HG03159 (cell line): ENCODE data around the gene EGLN1.

Source experiments
- ATAC-seq: cut with Tn5 transposase; IDR thresholded peaks from one replicate; pipeline ENCODE4 v1.9.1; 2021; ENCODE audit warnings: mild to moderate bottlenecking, moderate library complexity; ENCODE audit not compliant: unreplicated experiment

EGLN1 gene

DNA sequence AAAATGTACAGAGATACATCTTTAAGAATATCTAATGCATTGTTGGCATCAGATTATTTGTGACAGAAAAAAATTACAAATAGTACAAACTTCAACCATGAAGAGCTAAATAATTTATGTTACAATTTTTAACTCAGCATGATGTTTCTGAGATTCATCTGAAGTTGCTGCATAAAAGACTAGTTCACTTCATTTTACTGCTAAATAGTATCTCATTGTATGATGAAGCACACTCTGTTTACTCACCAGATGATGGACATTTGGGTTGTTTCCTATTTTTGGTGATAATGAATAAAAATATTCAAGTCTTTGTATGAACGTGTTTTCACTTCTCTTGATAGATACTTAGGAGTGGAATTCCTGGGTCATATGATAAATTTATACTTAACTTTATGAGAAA lies 20.6 kb downstream of the EGLN1 start:
- no peak for ATAC-seq

DNA sequence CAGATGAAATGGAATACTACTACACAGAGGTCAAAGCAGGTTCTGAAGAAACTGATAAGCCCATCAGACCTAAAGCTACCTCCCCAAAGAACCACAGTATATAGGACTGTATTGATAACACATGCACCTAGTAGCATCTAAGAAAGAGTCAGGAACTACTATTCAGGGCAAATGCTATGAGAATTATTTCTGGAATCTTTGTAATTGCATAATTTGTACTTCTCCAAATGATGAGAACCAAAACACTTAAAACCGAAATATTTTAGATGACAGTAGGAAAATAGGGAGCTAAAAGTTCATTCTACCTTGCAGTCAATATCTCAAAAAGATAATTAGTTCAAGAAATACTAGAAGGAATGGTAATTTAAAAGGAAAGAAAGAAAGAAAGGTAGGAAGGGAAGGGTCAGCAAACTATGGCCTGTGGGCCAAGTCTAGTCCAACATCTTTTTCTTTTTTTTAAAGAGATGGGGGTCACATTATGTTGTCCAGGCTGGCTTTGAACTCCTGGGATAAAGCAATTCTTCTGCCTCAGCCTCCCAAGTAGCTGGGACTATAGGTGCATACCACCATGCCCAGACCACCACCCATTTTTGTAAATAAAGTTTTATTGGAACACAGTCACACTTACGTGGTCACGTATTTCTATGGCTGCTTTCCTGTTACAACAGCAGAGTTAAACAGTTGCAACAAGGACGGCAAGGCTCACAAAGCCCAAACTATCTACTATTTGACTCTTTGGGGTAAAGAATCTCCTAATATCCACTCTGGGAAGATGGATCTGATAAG lies 24.0 kb downstream of the EGLN1 start:
- no peak for ATAC-seq

DNA sequence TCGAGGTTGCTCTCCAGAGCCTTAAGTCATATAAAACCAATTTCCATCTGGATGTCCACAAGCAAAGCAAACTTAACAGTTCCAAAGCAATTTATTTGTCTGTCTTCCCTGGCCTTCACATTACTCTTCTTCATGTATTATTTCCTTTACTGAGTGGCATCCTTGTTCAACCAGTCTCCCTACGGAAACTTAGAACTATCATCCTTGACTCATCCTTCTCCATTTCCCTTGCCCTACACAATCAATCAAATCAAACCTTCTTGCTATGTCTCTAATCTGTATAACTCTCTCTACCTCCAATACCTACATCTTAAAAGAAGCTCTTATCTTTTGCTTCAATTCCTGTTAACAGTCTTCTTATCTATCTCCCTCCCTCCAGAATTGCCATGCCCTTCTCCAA lies 25.4 kb downstream of the EGLN1 start:
- no peak for ATAC-seq

DNA sequence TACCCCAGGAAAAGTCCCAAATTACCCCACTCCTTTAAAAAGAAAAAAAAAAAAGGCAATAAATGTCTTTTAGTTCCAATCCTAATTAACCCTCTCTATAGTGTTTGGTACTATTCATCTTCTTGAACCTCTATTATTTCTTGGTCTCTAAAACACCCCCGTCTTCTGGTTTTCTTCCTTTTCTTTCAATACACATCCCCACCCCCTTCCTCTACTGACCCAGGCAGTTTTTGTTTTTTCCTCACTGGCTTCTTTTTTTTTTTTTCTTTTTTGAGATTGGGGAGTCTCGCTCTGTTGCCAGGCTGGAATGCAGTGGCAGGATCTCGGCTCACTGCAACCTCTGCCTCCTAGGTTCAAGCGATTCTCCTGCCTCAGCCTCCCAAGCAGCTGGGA lies 26.1 kb downstream of the EGLN1 start:
- ATAC-seq, result no peak

DNA sequence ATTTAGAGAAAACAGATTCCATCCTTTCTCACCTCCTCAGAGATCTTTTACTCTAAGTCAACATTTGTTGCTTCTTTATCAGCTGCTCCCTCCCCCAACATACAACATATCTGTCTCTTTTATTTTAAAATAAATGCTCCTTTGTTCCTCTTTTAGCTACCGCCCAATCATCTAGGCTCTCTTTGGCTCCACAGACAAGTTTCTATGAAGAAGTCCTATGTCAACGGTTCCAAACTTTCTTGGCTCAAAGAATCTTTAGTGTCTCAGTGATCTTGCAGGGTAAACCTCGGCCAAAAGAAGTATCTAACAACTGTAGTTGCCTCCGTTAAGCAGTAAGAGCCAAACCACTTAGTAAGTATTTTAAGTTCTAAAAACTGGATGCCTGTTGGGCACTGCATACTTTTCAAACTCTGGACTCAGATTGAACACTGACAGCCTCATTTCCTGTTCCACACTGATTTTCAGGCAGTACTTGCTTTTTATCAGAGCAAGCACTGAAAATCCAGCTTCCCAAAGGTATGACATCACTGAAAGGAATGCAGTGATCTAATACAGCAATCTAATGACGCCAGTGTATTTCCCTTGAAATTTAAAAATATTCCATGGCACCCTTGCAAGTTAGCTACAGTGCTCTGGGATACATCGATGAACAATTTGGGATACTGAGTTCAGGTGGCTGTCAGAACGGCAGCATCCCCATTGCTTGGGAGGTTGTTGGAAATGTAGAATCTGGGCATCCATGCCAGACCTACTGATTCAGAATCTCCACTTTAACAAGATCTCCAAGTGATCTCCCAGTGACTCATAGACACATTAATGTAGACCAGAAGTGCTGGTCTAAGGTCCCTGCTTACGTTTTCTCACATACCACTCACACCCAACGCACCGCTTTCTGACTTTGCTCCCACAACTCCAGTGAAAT lies 26.8 kb downstream of the EGLN1 start:
- ATAC-seq, result no peak

DNA sequence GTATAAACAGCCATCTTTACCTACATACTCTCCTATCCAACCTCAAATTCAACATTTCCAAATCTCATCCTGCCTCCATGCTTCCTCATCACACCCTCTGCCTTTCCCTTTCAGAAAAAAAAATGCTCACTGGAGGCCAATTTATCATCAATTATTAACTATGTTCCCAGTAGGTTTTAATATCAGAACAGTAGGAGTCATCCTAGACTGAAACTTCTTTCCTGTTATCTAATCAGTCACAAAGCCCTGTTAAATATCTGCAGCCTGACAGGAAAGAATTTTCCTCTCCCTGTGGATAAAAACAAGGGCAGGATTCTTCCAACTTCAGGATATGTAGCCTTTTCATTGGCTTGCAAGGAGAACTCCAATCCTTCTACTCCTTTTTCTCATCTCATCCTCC lies 28.4 kb downstream of the EGLN1 start:
- ATAC-seq, result no peak

DNA sequence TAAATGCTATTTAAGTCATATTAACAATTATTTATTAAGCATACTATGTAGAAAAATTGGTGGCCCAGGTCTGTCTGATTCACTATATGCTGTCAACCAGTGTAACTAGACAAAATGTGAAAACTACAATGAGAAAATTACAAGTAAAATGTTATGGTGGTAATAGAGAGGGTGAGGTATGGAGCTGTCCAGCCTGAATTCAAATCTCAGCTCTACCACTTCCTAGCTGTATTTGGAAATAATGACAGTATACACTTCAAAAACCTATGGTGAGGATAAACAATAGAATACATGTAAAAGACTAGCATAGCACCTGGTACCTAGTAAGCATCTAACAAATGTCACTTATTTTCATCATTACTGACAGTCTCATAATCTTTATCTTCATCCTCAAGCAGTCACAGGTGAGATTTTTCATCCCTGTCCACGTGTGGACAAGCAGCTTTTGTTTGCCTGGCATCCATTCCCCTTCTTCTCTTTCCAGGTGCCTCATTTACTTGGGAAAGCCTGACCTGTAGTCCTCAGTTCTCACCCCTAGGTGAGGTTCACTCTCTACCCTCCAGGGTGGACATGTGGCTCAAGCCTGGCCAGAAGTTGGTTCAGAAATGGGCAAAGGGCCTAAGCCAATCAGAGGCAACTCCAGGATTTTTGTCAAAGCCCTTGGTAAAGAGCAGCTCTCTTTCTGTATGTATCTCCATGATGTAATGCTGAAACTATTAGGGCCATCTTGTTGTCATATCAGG lies 29.5 kb downstream of the EGLN1 start:
- ATAC-seq, result no peak

DNA sequence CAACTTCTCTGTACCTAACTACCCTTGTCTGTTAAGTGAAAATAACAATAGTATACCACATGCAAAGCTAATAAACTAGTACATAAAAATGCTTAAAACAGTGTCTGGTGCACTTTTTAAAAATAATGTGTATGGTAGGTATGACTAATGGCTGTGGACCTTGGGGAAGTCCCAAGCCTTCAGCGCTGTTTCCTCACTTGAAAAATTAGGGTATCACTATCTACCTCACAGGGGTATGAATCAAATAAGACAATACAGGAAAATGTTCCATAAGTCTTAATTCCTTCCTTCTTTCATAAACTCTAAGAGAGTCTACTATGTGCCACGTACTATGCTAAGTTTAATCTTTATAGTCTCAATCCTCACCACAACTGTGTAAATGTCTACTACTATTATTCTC lies 32.0 kb downstream of the EGLN1 start:
- ATAC-seq, result no peak

DNA sequence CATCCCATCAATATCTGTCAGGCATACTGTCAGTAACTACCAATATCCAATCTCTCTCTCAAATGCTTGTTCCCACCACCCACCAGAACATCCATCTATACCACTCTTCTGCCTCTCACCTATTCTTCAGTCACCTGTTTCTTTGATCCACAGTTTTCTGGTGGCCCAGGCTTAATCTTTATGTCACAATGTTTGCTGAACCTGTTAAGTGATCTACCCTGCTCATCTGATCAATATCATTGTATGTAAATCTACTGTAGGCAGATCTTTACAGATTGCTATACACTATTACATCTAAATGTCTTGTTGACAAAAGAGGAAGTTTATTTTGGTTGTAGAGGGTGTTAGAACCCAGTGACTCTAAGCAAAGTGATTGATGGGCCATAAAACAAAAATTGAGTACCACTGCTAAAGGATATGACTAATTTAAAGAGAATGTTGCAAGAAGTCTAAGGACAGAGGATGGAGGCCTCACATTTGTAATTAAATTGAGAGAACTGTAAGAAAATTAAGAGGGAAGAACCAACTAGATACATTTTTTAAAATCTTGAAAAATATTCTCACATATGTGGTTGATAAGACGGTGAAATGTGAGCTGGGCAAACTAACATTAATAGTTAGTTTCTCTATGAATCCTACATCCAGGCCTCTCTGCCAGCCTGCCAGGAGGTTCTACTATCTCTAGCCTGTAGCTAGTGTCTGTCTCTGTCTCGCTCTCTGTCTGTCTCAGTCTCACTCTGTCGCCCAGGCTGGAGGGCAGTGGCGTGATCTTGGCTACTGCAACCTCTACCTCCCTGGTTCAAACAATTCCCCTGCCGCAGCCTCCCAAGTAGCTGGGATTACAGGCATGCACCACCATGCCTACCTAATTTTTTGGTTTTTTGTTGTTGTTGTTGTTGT lies 34.1 kb downstream of the EGLN1 start:
- no peak for ATAC-seq

DNA sequence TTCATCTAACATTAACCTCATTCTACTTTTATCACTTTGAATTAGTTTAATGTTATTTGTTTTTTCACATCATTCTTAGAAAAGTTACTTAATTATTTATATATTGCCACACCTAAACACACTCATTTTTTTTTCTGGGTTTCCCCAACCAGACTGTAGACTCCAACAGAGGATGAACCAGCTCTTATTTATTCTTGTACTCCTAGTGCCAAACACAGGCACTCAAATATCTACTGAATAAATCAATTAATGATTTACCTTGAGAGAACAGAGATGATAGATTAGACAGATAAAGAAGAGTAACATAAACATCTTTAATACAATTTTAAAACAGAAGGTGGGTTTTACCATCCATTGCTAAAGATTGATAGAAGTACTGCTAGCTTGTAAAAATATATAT lies 35.6 kb downstream of the EGLN1 start:
- ATAC-seq, result no peak

DNA sequence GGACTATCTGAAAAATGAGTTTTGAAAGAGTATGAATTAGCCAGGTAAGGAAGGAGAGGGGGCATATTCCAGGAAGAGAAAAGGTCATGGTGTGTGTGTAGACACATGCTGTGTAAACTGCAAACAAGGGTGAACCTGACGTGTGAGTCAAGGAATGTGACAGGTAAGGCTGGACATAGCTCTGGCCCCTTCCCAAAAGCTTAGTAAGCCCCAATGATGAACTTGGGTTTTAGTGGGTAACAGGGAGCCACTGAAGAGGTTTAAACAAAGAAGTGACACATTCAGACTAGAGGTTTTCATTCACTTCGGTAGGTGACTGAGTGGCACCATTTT lies 36.7 kb downstream of the EGLN1 start:
- no peak for ATAC-seq

DNA sequence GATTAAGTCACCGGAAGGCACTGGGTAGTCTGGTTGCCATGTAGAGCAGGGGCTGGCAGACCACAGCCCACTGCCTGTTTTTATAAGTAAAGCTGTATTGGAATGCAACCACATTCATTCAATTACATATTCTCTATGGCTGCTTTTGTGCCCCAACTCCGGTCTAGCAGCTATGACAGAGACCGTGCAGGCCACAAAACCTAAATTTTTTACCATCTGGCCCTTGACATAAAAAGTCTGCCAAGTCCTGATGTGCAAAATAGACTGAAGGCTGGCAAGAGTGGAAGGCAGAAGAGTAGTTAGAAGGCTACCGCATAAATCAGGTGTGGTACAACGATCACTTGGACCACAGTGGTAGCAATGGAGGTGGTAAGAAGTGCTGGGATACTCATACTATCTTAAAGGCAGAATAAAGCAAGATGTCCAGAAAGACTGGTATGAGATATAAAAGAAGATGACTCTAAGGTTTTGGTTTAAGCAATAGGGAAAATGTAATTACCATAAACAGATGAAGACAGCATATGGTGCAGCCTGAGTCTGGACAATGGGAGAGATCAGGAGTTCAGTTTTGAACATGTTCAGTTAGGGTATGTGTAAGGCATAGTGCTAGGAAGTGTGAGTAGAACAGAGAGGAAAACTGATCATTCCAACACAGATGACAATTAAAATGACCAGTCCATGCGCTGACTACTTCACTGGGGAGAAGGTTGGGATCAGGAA lies 37.2 kb downstream of the EGLN1 start:
- ATAC-seq, result no peak

DNA sequence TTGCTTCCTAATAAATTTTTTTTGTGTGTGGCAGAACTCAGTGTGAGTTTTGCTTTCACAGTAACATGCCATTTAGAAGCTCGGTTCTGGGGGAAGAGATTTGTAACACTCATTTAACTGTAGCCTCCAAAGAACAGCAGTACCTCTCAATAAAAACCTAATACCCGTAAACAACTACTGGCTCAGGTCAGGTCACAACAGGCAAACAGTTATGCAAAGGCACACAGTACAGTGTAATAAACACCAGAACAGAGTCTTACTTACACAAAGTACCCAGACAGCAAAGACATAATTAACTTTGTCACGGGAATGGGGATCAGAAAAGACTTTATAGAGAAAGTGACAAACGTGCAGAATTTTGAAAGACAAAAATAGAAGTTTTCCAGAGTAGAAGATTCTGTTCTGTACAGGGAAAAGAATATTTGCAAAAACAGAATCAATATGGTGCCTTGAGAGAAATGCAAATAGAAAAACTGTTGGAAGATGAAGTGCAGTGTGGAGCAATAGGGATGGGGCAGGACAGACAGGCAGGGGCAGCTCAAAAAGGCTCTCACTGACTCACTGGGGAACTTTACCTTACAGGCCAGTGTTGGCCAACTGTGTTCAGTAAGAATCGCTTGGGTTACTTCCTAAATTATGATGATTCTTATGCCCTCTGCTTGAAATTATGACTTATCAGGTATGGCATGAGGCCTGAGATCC lies 38.8 kb downstream of the EGLN1 start:
- no peak for ATAC-seq

DNA sequence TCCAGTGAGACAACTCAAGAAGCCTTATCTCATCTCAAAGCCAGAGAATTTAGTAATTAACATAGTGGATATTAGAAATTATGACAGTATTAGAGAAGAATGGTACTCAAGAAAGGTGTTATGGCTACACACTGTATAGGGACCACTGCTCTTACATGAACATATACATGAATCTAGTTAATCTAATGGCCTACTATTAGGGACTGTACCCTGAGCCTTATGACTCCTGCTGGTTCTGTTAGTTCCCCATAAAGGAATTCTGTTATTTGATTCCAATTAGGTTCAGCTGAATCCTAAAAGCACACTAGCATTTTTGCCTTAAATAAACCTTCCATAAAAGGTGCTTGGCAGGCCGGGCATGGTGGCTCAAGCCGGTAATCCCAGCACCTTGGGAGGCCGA lies 39.7 kb downstream of the EGLN1 start:
- no peak for ATAC-seq

DNA sequence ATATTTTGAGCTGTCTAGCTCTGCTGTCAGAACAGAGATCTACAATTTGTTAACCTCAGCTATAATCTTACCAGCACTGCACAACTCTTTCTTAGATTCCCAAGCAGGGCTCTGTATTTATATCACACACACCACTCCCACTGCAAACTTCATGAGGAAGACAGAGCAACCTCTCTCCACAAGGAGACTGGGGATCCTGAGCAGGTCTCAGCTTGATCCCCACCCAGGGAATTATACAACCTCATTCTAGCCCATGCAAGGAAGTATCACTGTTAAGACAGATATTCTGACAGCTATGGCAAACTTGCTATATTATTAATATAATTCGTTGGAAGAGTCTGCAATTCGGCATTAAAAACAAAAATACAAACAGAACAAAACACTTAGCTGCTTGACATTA lies 40.4 kb downstream of the EGLN1 start:
- ATAC-seq, result no peak

DNA sequence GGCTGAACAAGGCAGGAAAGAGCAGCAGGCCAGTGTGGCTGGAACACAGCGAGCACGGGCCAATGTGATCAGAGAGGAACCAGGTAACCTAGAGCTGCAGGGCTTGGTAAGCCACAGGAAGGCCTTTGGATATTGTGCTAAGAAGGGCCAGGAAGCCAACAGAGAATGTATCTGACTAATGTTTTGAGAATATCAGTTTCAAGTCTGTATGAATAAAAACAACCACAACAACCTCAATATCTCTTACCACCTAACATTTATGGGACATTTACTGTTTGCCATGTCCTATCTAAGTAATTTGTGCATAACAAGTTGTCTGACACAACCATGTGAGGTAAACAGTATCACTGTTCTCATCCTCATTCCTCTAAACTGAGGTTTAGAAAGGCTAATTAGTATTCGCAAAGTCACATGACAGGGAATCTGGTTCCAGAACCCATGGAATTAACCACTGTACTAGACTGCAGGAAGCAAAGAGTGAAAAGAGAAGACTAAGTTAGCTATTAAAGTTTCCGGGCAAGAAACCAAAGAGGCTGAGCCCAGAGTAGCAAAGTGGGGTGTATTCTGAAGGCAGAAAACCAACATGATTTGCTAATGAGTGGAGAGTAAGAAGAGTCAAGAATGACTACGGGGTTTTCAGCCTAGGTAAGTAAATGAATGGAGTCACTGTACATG lies 45.1 kb downstream of the EGLN1 start:
- peak; percentile 53 for ATAC-seq

DNA sequence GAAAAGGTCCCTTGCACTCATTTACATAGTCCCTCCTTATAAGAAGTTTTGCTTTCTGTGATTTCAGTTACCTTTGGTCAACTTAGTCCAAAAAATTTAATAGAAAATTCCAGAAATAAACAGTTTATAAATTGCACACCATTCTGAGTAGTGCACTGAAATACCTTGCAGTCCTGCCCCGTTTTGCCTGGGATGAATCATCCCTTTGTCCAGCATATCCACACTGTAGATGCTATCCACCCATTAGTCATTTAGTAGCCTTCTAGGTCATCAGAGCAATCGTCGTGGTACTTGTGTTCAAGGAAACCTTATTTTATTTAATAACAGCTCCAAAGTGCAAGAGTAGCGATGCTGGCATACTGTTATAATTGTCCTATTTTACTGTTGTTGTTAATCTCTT lies 46.0 kb downstream of the EGLN1 start:
- no peak for ATAC-seq

DNA sequence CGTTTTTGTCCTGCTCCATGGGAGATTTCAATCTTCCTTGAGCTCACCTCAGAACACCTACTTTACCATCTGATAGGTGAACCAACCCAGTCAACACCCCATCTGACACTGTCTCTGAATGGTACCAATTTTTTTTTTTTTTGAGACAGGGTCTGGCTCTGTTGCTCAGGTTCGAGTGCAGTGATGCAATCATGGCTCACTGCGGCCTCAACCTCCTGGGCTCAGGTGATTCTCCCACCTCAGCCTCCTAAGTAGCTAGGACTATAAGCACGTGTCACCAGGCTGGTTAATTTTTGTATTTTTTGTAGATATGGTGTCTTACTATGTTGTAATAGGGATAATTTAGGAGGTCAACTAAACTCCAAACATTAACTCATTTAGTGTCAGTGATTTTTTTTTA lies 47.7 kb downstream of the EGLN1 start:
- ATAC-seq, result no peak

DNA sequence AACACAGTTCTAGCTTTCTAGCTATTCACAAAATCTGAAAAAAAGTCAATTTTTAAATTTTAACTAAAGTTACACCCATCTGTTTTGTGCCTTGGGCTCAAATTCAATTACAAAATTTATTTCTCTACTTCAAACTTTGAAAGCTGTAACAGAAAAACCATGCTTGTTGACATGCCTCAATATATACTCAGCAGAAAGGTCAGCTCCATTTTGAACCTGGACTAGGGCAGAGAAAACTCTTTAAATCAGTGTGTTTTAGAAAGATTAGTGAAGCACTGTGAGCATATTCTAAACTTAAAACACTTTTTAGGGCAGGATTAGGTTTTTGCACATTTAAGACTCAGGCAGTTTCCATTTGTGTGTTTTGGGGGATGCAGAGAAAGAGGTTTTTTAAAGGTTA lies 49.6 kb downstream of the EGLN1 start:
- ATAC-seq, result no peak
